BJ (cell line): ENCODE results near the gene AMIGO2. TPM values are rescaled to one million over a fixed set of nuclear protein-coding genes. Genes with fewer than 3 reads are reported as not detected.
"Not testable (repeated sequence)": the region's sequence is repeated elsewhere in the genome, so short reads cannot be mapped to it uniquely, and the experiment has no call there.

Experiments
- CTCF ChIA-PET: fragments of 350-600 bp; formaldehyde crosslinking; extraction: SDS; loops from one replicate; lab custom pipeline; 2021; ENCODE audit warnings: antibody characterized with exemption, inconsistent platforms; lab: Yijun Ruan, JAX
- POLR2A ChIA-PET: fragments of 300-600 bp; sonication (Branson Sonifier 250); formaldehyde crosslinking; extraction: SDS; loops from one replicate; lab custom pipeline; 2021; ENCODE audit warnings: antibody characterized with exemption; lab: Charles Lee
- DNase-seq: peaks from one replicate; pipeline ENCODE4 v3.0.0-alpha.2; 2011; ENCODE audit warnings: low read depth
- H3K27me3 ChIP-seq: 2 replicates; pipeline ENCODE4 v1.6.0; 2011; ENCODE audit warnings: low read length; ENCODE audit not compliant: control insufficient read depth, insufficient read depth
- H3K36me3 ChIP-seq: 2 replicates; pipeline ENCODE4 v1.5.1; 2011; ENCODE audit warnings: low read length; ENCODE audit not compliant: control insufficient read depth, insufficient read depth
- H3K4me3 ChIP-seq: 2 replicates; pipeline ENCODE4 v1.5.1; 2011; ENCODE audit warnings: low read depth, mild to moderate bottlenecking, control low read depth, low read length
- CTCF ChIP-seq: IDR thresholded peaks from 2 replicates; pipeline ENCODE4 v1.5.1; 2011; ENCODE audit warnings: low read depth, mild to moderate bottlenecking, control low read depth, inconsistent platforms, low read length, moderate library complexity; ENCODE audit not compliant: insufficient read depth
- polyA plus RNA-seq: library from polyadenylated mRNA; depleted of rRNA; stranded (reverse); fragments of >200 nt; gene quantifications from 2 replicates; pipeline ENCODE4 v1.2.3, GENCODE V29; 2011

AMIGO2 gene
- polyA plus RNA-seq, 1 experiment = 107 TPM

DNA sequence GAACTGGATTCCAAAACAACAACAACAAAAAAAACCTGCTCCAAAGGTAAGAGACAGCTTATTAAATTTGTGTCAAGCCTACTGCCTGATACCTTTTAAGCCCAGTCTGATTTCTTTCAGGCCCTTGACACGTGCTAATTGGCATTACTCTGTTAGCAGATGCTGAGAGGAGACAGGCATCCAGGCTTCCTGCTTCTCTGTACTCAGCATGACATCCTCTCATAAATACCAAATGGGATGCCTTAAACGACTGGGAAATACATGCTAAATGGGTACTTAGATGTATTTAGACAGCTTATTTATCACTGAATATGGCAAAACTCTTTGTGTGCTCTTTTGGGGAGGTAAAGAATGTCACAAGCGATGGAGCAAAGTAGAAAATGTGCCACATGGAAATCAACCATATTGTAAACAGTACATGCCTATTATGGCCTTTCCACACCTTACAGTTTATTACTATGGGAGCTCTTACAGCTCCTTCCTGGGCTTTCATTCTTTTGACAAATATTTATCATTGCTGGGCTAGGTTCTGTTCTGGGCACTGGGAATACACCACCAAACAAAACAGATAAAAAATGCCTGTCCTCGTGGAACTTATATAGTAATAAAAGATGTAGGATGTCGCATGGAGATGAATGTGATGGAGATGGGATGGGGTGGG is 11.9 kb downstream of the AMIGO2 start:
- ChIA-PET CTCF (no interaction called here), POLR2A (no interaction called here)

GRCh38 chr12:47067176-47067575 is 12.6 kb downstream of the AMIGO2 start:
- no peaks in the 10 kb centered on the region for H3K36me3 ChIP-seq
- no peak for DNase-seq
- ChIA-PET POLR2A (no interaction called here), CTCF (no interaction called here)
- no peaks in the 10 kb centered on the region for H3K27me3 ChIP-seq
- no peak overlapping the region for H3K4me3 ChIP-seq
- TF ChIP-seq CTCF = no peak

More for the DNA sequence above, 11.9 kb downstream of the AMIGO2 start:
- no peak for TF ChIP-seq CTCF
- Histone ChIP-seq H3K4me3 (no peak overlapping the region), H3K36me3 (no peaks in the 10 kb centered on the region), H3K27me3 (no peaks in the 10 kb centered on the region)
- DNase-seq = no peak

- Histone ChIP-seq H3K27me3 (no peaks in the 10 kb centered on the region), H3K4me3 (no peak overlapping the region), H3K36me3 (no peaks in the 10 kb centered on the region)
- CTCF ChIA-PET = interaction anchor here (0.8 to 1.0 kb wide), 2 partner anchors 13 to 34 kb away, joined by 3 read pairs; partner anchors contain the start of gene PCED1B
- TF ChIP-seq CTCF = no peak
- POLR2A ChIA-PET = no interaction called here
- no peak for DNase-seq
Measured at GRCh38 chr12:47066278-47067025, 13.3 kb downstream of the AMIGO2 start.

GRCh38 chr12:47065546-47065945 is 14.2 kb downstream of the AMIGO2 start:
- H3K36me3 ChIP-seq = no peaks in the 10 kb centered on the region
- no peak overlapping the region for H3K4me3 ChIP-seq
- TF ChIP-seq CTCF = no peak
- POLR2A ChIA-PET = no interaction called here
- no peaks in the 10 kb centered on the region for H3K27me3 ChIP-seq
- DNase-seq = no peak
- CTCF ChIA-PET = interaction anchor here (0.8 to 1.0 kb wide), 2 partner anchors 13 to 33 kb away, joined by 3 read pairs; partner anchors contain the start of gene PCED1B

DNA sequence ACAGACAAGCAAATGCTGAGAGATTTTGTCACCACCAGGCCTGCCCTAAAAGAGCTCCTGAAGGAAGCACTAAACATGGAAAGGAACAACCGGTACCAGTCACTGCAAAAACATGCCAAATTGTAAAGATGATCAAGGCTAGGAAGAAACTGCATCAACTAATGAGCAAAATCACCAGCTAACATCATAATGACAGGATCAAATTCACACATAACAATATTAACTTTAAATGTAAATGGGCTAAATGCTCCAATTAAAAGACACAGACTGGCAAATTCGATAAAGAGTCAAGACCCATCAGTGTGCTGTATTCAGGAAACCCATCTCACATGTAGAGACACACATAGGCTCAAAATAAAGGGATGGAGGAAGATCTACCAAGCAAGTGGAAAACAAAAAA is 21.1 kb downstream of the AMIGO2 start:
- H3K36me3 ChIP-seq, H3K4me3 ChIP-seq, DNase-seq, H3K27me3 ChIP-seq, CTCF ChIA-PET, POLR2A ChIA-PET: not testable (repeated sequence)

DNA sequence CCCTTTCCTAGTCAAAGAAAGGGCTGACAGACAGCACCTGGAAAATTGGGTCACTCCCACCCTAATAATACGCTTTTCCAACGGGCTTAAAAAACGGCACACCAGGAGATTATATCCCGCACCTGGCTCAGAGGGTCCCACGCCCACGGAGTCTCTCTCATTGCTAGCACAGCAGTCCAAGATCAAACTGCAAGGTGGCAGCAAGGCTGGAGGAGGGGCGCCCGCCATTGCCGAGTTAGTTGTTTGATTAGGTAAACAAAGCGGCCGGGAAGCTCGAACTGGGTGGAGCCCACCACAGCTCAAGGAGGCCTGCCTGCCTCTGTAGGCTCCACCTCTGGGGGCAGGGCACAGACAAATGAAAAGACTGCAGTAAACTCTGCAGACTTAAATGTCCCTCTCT is 22.8 kb downstream of the AMIGO2 start:
- H3K4me3 ChIP-seq, POLR2A ChIA-PET, DNase-seq, CTCF ChIA-PET, H3K36me3 ChIP-seq, H3K27me3 ChIP-seq: not testable (repeated sequence)

DNA sequence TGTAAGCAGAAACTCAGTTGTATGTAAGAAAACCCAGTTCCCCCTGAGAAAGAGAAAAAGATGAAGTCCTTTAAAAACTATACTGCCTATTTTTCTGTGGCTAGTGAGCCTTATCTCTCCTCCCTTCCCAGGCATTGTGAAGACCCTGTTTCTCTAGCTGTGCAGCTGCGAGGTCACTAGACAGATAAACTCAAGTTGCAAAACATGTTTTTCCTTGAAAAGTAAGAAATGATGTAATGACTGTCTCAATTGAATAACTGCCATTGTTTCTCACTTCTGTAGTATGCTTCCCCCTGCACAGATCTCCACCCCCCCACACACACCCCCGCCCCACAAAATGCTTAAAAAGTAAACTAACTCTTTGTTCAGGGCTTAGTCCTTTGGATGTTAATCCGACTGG is 23.9 kb downstream of the AMIGO2 start:
- H3K27me3 ChIP-seq, H3K4me3 ChIP-seq, POLR2A ChIA-PET, H3K36me3 ChIP-seq, DNase-seq, CTCF ChIA-PET: not testable (repeated sequence)
